AG09309 (cell line): ENCODE data around the gene PRKCQ.

ENCODE experiments used
- DNase-seq: peaks from one replicate; pipeline ENCODE4 v3.0.0-alpha.2; 2010; ENCODE audit warnings: low read depth
- H3K4me3 ChIP-seq: 2 replicates; pipeline ENCODE4 v1.5.1; 2011; ENCODE audit warnings: mild to moderate bottlenecking, low read depth, low read length, moderate library complexity; ENCODE audit not compliant: control insufficient read depth
- CTCF ChIP-seq: IDR thresholded peaks from 2 replicates; pipeline ENCODE4 v1.5.1; 2011; ENCODE audit warnings: mild to moderate bottlenecking, low read depth, low read length, inconsistent platforms; ENCODE audit not compliant: insufficient read depth, control insufficient read depth; ENCODE audit errors: missing control alignments

PRKCQ gene

GRCh38 chr10:6563731-6564130 lies 16.3 kb downstream of the PRKCQ start:
- no peak for TF ChIP-seq CTCF
- H3K4me3 ChIP-seq = no peak overlapping the region
- DNase-seq = no peak

- no peak for TF ChIP-seq CTCF
- DNase-seq = no peak
- H3K4me3 ChIP-seq = no peak overlapping the region
These were observed 17.0 kb downstream of the PRKCQ start for GRCh38 chr10:6563075-6563474.

- no peak overlapping the region for H3K4me3 ChIP-seq
- no peak for TF ChIP-seq CTCF
- DNase-seq = no peak
These were observed 17.9 kb downstream of the PRKCQ start for GRCh38 chr10:6562221-6562620.

- no peak for TF ChIP-seq CTCF
- DNase-seq = no peak
- no peak overlapping the region for H3K4me3 ChIP-seq
These were observed 18.5 kb downstream of the PRKCQ start for GRCh38 chr10:6561552-6561951.

- no peak for DNase-seq
- H3K4me3 ChIP-seq = no peak overlapping the region
- TF ChIP-seq CTCF = no peak
These were observed 21.2 kb downstream of the PRKCQ start for GRCh38 chr10:6558759-6559461.

- no peak for TF ChIP-seq CTCF
- no peak for DNase-seq
- no peak overlapping the region for H3K4me3 ChIP-seq
These were observed 21.8 kb downstream of the PRKCQ start for GRCh38 chr10:6558272-6558671.
